Thoracic aorta (tissue), 2 donors: Measurements from ENCODE around the gene ITPRIPL2. TPM values are rescaled to one million over a fixed set of nuclear protein-coding genes. Genes with fewer than 3 reads are reported as not detected.

Experiments used
- ATAC-seq: fragments of 150-250 bp; one replicate; pipeline ENCODE4 v1.8.0; 2017; ENCODE audit warnings: low read depth; ENCODE audit not compliant: insufficient number of reproducible peaks, low FRiP score
- DNase-seq: peaks from one replicate; pipeline ENCODE4 v3.0.0-alpha.2; 2020; ENCODE audit warnings: low spot score
- H3K27ac ChIP-seq, 2 donors: fragments of 200-600 bp; sonication (generic); 1 replicate in 1 of 2; 2 replicates in 1 of 2; pipeline ENCODE4 v1.5.1; 2016; ENCODE audit warnings: mild to moderate bottlenecking in 2 of 2, moderate library complexity in 2 of 2
- H3K27me3 ChIP-seq: fragments of 200-600 bp; sonication (generic); replicated peaks from 2 replicates; pipeline ENCODE4 v1.6.0; 2016; ENCODE audit warnings: mild to moderate bottlenecking; ENCODE audit not compliant: insufficient read depth
- H3K36me3 ChIP-seq: fragments of 200-600 bp; sonication (generic); one replicate; pipeline ENCODE4 v1.5.1; 2016
- H3K4me1 ChIP-seq, 2 donors: fragments of 200-600 bp; sonication (generic); 1 replicate in 1 of 2; 2 replicates in 1 of 2; pipeline versions ENCODE4 v1.5.1 to v1.6.0; 2016; ENCODE audit warnings: low read depth in 2 of 2, mild to moderate bottlenecking in 1 of 2; ENCODE audit not compliant: control insufficient read depth in 1 of 2
- H3K4me3 ChIP-seq: fragments of 200-600 bp; sonication (generic); 2 replicates; pipeline ENCODE4 v1.5.1; 2016; ENCODE audit warnings: mild to moderate bottlenecking
- H3K9me3 ChIP-seq: fragments of 200-600 bp; sonication (generic); 2 replicates; pipeline ENCODE4 v1.5.1; 2016
- CTCF ChIP-seq: fragments of 200-600 bp; sonication (generic); IDR thresholded peaks from one replicate; pipeline ENCODE4 v1.5.1; 2019; ENCODE audit warnings: antibody characterized with exemption
- total RNA-seq, 2 donors: library from RNA; depleted of rRNA; stranded (reverse); fragments of >200 nt; gene quantifications; one replicate each; pipeline versions ENCODE4 v1.1.0 to v1.2.3, GENCODE V29; 2016

The ITPRIPL2 gene
- total RNA-seq, 2 donors from 2014 or later: 113 to 118 TPM

- DNase-seq: no peak
- Histone ChIP-seq H3K4me1 (no peaks in the 10 kb centered on the region), H3K4me3 (no peak overlapping the region), H3K9me3 (no peaks in the 10 kb centered on the region), H3K36me3 (no peaks in the 10 kb centered on the region), H3K27ac (no peak overlapping the region), H3K27me3 (no peaks in the 10 kb centered on the region)
- no peak for TF ChIP-seq CTCF
- ATAC-seq: no peak
Observed at GRCh38 chr16:19147627-19148026, 33.9 kb downstream of the ITPRIPL2 start.

GRCh38 chr16:19148189-19148588, 34.4 kb downstream of the ITPRIPL2 start:
- no peaks in the 10 kb centered on the region for H3K27me3 ChIP-seq
- no peak for TF ChIP-seq CTCF
- H3K27ac ChIP-seq: no peak overlapping the region
- ATAC-seq (no peak), DNase-seq (no peak)
- no peak overlapping the region for H3K4me3 ChIP-seq
- H3K9me3 ChIP-seq: no peaks in the 10 kb centered on the region
- no peaks in the 10 kb centered on the region for H3K36me3 ChIP-seq
- H3K4me1 ChIP-seq: no peaks in the 10 kb centered on the region

GRCh38 chr16:19151310-19151709, 37.5 kb downstream of the ITPRIPL2 start:
- Histone ChIP-seq H3K9me3 (no peaks in the 10 kb centered on the region), H3K27me3 (no peaks in the 10 kb centered on the region), H3K27ac (no peak overlapping the region), H3K4me1 (no peaks in the 10 kb centered on the region), H3K36me3 (no peaks in the 10 kb centered on the region), H3K4me3 (no peak overlapping the region)
- DNase-seq: no peak
- no peak for TF ChIP-seq CTCF
- no peak for ATAC-seq

GRCh38 chr16:19152042-19152441, 38.3 kb downstream of the ITPRIPL2 start:
- Histone ChIP-seq H3K9me3 (no peaks in the 10 kb centered on the region), H3K4me1 (no peaks in the 10 kb centered on the region), H3K27me3 (no peaks in the 10 kb centered on the region), H3K36me3 (no peaks in the 10 kb centered on the region), H3K4me3 (no peak overlapping the region), H3K27ac (no peak overlapping the region)
- DNase-seq: no peak
- no peak for TF ChIP-seq CTCF
- no peak for ATAC-seq

GRCh38 chr16:19153876-19154275, 40.1 kb downstream of the ITPRIPL2 start:
- Histone ChIP-seq H3K9me3 (no peaks in the 10 kb centered on the region), H3K27me3 (no peaks in the 10 kb centered on the region), H3K36me3 (no peaks in the 10 kb centered on the region), H3K4me3 (no peak overlapping the region), H3K4me1 (no peaks in the 10 kb centered on the region), H3K27ac (no peak overlapping the region)
- DNase-seq (no peak), ATAC-seq (no peak)
- TF ChIP-seq CTCF: no peak
